G401 (cell line): ENCODE data around the gene AP3B1. TPM values are rescaled to one million over a fixed set of nuclear protein-coding genes. Genes with fewer than 3 reads are reported as not detected.
"Not testable (repeated sequence)": the region's sequence is repeated elsewhere in the genome, so short reads cannot be mapped to it uniquely, and the experiment has no call there.

ENCODE experiments used
- DNase-seq: peaks from one replicate; pipeline ENCODE4 v3.0.0-alpha.2; 2015; ENCODE audit warnings: low spot score
- in situ Hi-C: cut with HindIII; loops from 2 replicates; pipeline ENCODE4 v1.10.0; 2016; ENCODE audit warnings: low sequenced_read_pairs, mixed read lengths
- total RNA-seq: library from RNA; depleted of rRNA; stranded (reverse); fragments of >200 nt; shearing (Covaris generic); gene quantifications from 2 replicates; pipeline ENCODE4 v1.2.3, GENCODE V29; 2014

AP3B1 gene
- total RNA-seq, 1 experiment from 2014 or later = 128 TPM

- in situ Hi-C loops = no loop called here
- DNase-seq = no peak
These were observed 243.6 kb downstream of the AP3B1 start for GRCh38 chr5:78050888-78051287.

DNA sequence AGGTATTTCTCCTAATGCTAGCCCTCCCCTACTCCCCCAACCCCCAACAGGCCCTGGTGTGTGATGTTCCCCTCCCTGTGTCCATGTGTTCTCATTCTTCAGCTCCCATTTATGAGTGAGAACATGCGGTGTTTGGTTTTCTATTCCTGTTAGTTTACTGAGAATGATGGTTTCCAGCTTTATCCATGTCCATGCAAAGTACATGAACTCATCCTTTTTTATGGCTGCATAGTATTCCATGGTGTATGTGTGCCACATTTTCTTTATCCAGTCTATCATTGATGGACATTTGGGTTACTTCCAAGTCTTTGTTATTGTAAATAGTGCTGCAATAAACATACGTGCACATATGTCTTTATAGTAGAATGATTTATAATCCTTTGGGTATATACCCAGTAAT is 247.7 kb downstream of the AP3B1 start:
- in situ Hi-C loops = not testable (repeated sequence)

GRCh38 chr5:78046006-78046405 is 248.5 kb downstream of the AP3B1 start:
- in situ Hi-C loops = no loop called here

More for the DNA sequence above, 247.7 kb downstream of the AP3B1 start:
- not testable (repeated sequence) for DNase-seq

GRCh38 chr5:78041805-78042204 is 252.7 kb downstream of the AP3B1 start:
- no peak for DNase-seq

More at GRCh38 chr5:78046006-78046405, 248.5 kb downstream of the AP3B1 start:
- DNase-seq = no peak

GRCh38 chr5:78025540-78025939 is 269.0 kb downstream of the AP3B1 start:
- DNase-seq = no peak
- in situ Hi-C loops = no loop called here

More at GRCh38 chr5:78041805-78042204, 252.7 kb downstream of the AP3B1 start:
- in situ Hi-C loops = no loop called here

DNA sequence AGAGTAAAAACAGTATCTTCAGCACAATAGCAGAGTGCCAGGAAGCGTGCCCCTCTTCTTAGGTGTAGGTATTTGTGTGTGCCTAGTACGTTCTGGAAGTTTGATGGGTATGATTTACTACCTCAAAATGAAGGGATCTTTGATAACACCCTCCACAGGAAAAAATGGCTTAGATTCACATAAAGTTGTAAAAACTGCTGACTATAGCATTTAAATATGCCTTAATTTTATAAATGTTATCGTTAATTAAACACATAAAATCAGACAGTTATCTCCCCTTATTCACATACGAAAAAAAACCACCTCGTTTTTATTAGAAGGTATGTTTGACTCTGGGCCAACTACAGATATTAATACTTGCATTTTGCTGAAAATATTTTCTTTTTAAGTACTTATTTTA is 274.8 kb downstream of the AP3B1 start:
- DNase-seq = no peak
- in situ Hi-C loops = no loop called here

DNA sequence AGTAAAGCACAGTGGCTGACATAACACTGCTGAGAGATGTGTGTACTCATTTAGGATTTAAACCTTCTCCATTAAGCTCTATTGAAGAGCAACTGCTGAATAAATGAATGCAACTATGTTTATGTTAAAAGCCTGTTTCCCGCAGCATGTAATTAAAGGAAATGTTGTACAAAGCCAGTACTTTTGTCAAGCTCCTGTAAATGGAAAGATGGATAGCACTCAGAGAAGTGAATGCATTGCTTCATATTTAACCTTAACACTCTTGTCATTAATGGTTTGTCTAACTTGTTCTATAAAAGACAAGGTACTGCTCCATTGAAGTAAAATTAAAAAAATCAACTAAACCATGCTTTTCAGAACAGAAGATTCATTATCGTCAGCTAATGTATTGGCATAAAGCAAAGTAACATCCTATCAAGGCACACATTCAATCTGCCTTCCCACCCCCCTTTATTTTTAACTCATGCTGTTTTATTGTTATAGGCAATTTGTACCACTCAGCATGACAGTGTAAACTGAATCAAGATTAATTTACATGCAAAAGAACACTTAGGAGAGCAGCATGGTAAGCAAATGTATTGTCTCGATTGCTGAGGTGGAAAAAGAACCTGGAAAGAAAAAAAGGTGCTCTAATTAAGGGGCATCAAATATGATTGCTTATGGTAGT is 277.5 kb downstream of the AP3B1 start:
- in situ Hi-C loops = no loop called here
- no peak for DNase-seq

- in situ Hi-C loops = no loop called here
- no peak for DNase-seq
These were observed 284.5 kb downstream of the AP3B1 start for GRCh38 chr5:78009937-78010527.

DNA sequence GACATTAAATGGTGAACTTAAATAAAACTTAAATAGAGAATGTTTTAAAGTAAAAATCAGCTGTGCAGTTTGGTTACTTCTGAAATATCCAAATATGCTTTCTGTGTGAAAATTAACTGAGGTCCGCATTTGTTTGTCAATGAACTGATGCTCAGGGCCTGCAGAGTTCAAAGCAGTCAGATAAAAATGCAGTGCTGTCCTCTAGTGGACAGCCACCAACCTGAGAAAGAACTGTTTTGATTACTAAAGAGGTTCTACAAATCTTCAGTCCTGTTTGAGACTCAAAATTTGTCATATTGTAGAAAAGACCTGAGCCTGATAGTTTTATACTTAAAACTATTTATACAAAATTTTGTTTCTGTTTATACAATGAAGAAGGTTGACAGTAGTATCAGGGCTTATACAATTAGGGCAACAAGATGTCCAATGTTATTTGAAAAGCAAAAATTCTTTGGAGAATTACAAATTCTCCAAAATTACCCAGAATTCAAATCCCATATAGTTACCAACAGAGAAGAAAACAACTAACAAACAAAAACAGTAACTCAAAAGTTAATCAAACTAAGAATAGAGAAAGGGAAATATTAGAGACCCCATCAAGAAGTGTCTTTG is 286.0 kb downstream of the AP3B1 start:
- in situ Hi-C loops = no loop called here
- peak; percentile 54 for DNase-seq

DNA sequence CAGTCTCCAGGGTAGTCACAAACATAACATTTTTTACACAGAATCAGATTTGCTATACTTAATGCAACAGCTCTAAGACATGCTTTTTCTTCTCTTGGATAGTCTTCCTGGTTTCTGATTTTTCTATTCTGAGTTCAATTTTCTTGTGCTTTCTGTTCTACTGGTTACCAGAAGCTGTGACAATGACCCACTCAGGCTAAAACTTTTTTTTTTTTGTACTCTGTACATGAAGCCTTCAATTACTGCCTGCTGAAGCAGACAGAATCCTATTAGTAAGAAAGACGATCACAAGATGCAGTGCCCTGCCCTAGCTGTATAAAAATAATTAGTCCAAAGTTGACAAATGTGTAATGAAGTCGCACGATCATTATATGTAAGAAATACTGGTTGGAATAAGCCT is 287.3 kb downstream of the AP3B1 start:
- DNase-seq = no peak
- in situ Hi-C loops = no loop called here

- no peak for DNase-seq
- in situ Hi-C loops = no loop called here
These were observed 288.0 kb downstream of the AP3B1 start for GRCh38 chr5:78006449-78006848.

- DNase-seq = no peak
- in situ Hi-C loops = no loop called here
These were observed 289.3 kb downstream of the AP3B1 start for GRCh38 chr5:78005021-78005785.

GRCh38 chr5:78004559-78004958 is 289.9 kb downstream of the AP3B1 start:
- no peak for DNase-seq
- in situ Hi-C loops = no loop called here

DNA sequence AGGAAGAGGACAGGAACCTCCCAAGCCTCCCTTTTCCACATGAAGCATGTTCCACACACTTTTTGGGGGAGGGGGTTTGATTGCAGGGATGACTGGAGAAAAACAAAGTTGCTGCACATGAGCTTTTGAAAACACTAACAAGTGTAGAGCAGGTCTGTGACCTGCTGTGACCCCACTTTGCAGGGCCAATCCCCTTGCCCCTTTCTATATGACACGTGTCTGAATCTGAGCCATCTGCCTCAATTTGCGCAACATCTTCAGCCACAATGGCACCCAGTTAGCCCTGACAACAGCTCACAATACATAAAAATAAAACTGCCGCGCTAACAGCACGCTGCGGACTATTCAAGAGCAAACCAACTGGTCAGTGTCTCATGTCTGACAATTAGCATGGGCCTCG is 290.6 kb downstream of the AP3B1 start:
- in situ Hi-C loops = no loop called here
- DNase-seq = no peak

DNA sequence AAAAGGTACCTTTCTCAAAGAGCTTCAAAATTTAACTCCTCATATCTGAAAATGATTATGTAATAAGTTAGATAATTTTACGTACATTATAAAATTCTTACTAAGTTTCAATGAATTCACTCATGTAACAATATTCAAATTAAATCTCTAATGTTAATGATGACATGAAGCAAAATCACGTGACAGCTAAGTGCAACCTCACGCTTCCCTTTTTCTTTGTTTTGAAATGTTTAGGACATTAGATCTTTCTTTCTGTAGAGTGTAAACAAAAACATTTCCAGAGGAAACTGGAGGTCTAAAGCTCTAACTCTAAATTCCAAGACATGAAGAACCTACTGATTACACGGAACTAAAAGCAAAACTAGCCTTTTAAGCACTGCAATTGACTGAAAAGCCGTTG is 291.0 kb downstream of the AP3B1 start:
- in situ Hi-C loops = no loop called here
- no peak for DNase-seq

DNA sequence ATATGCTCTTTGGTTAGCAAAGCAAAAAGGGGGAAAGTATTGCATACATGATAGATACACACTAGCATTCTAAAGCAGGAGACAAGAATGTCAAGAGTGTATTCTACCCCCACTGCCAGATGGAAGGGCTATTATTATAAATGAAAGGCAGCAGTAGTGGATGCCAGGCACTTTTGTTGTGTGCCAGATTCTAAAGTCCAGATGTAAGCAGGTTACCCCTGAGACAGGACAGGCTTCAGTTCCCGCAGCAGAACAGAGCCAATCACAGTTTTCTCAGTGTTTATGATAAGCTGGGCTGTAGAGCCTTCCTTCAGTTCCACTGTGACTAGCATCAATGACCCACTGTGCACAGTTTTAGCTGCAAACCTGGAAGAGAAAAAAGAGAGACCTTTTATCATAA is 291.8 kb downstream of the AP3B1 start:
- DNase-seq = no peak
- in situ Hi-C loops = no loop called here

GRCh38 chr5:78001197-78001596 is 293.3 kb downstream of the AP3B1 start:
- no peak for DNase-seq
- in situ Hi-C loops = no loop called here

DNA sequence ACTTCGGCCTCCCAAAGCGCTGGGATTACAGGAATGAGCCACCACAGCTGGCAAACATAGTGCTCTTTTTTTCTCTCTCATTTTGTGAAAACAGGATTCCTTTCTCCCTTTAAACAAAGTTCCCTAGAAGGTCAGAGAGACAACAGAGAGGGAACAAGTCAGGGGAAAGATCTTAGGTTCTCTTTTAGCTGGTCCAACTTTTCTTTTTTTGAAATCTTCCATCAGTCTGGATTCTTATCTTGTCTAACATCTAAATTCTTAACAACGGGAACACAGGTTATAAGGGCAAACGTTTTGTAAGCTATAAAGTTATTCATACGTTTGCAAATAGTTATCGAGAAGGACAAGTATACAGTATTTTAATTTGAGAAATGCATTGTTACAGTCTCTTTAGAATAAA is 294.3 kb downstream of the AP3B1 start:
- DNase-seq = no peak
- in situ Hi-C loops = no loop called here

DNA sequence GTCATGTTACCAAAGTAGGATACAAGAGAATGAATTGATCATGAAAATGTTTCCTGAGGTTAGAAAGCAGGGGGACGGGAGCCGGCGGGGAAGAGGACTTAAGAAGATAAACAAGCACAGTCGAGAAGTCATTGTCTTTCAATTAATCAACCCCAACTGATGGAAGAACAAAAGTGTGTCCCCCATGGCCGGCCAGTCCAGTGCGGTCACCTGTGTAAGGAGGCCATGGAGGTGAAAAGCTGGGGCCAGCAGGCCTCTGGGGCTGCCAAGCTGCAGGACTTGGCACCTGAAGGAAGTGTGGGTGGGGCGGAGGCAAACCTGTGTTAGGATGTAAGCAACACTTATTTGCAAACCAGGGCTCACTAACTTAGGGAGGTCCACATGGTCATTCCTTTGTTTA is 295.1 kb downstream of the AP3B1 start:
- in situ Hi-C loops = no loop called here

GRCh38 chr5:77996943-77997342 is 297.6 kb downstream of the AP3B1 start:
- DNase-seq = no peak
- in situ Hi-C loops = no loop called here

More for the DNA sequence above, 295.1 kb downstream of the AP3B1 start:
- no peak for DNase-seq
